Stimulated activated CD4-positive, alpha-beta T cell treated with anti-CD3 and anti-CD28 coated beads, Interleukin-12 subunit alpha, Interleukin-12 subunit beta, amount 100 ng/mL, for 48 hours (primary cell): Measurements from ENCODE around the gene NOX5.

Experiments used
- DNase-seq, 3 donors: peaks; one replicate each; pipeline ENCODE4 v3.0.0-alpha.2; 2020; ENCODE audit warnings: low read depth in 2 of 3, low spot score in 1 of 3

NOX5 gene

DNA sequence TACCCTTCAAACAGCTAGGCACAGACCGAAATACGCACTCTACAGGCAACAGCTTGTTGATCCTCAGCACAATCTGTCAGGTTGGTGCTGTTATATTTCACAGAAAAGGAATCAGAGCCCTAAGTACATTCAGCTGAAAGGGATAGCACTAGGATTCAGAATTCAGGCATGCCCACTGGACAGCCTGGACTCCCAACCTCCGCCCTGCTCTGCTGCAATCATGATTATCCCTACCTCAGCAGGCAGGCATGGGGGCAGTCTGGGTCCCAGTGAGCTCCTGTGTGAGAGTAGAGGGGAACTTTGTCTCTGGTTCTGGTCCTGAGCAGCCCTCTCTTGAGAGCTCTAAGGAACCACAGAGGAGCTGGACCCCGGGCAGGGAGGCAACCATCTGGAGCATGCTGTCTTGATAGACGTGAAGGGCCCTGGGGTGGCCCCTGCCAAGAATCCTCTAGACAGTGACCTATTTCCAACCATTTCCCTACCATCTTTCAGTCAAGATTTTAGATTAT lies 23.4 kb upstream of the NOX5 start:
- DNase-seq: no peak

DNA sequence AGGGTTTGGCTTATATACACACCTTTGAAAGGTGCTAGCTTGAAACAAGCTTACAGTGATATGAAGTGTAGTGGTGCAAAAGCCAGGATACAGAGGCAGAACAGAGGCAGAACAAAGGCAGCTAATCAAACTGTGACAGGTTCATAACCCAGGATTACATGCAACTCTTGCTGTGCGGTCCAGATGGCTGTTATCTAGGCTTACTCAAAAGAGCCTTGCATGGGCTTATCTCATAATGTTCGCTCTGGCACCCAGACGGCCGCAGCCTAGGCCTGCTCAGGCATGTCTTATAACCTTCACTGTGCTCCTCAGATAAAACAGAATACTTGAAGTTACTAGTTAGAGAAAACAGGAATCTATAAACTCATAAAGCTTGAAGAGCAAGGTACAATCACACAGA lies 22.8 kb upstream of the NOX5 start:
- no peak for DNase-seq

DNA sequence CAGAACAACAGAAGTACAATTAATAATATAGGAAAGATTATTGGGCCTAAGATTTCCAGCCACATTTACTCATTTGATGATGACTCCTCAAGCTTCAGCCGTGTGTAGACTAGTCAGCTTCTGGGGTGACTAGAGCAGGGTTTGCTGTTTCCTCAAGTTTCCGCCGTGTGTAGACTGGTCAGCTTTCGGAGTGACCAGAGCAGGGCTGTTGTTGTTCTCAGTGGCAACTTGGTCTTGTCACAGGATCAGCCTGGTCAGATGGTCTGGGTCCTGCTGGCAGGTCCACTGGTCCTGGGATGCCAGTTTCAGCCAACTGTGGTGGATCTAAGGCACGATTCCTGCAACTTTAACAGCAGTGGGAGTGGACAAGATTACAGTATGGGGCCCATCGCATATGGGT lies 21.8 kb upstream of the NOX5 start:
- no peak for DNase-seq

DNA sequence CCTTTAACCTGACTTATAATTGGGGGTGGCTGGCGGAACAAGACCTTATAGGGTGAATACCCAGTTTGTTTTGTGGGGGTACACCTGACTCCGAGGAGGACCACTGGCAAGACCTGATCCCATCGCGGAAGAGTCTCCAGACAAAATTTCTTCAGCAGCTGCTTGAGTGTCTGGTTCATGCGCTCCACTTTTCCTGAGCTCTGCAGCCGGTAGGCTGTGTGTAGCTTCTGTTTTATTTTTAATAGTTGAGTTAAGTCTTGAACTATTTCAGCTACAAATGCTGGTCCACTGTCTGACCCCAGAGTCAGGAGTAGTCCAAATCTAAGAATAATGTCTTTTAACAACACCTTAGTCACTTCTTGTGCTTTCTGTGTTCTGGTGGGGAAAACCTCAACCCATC lies 21.2 kb upstream of the NOX5 start:
- no peak for DNase-seq

DNA sequence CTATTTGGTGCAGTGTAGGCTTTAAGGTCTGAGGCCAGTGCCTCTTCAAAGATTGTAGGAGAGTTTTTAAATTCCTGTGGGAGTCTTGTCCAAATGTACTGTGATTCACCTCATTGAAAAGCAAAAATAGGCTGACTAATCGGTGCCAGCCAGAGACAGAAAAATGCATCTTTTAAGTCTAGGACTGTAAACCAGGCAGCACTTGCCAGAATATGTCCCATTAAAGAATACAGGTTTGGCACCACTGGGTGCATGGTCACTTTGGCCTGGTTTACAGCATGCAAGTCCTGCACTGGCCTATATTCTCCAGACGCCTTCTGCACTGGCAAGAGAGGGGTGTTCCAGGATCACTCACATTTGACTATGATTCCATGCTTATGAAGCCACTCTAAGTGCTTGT lies 20.3 kb upstream of the NOX5 start:
- no peak for DNase-seq

DNA sequence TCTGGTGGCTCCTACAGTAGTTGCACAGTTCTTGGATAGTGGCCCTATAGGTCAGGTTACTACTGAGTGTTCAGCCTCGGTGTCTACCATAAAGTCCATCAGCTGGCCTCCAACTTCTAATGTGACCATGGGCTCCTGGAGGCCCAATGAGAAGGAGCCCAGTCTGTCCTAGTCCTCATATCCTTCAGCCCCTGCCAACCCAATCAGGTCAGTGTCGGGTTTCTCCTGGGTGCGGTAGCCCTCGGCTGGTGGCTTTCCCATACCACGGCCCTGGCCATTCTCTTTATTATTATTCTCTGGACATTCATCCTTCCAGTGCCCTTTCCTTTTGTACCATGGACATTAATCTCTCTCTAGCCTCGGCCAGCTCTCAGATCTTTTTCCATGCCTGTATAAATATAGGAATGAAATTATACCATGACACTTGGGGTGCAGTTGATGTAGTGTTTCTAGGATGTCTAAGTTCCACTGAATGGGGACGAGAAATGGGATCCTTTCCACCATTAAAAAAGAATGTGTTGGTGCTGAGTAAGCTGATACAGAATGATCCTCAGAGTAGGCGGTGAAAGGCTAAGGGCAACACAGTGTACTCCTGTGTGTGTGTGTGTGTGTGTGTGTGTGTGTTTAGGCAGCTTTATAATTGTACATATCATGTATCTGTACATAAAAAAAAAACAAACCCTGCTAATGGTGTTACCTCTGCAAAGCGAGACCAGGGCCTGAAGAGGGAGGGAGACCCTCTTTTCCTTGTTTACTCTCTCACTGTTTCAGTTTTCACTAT lies 19.3 kb upstream of the NOX5 start:
- no peak for DNase-seq

DNA sequence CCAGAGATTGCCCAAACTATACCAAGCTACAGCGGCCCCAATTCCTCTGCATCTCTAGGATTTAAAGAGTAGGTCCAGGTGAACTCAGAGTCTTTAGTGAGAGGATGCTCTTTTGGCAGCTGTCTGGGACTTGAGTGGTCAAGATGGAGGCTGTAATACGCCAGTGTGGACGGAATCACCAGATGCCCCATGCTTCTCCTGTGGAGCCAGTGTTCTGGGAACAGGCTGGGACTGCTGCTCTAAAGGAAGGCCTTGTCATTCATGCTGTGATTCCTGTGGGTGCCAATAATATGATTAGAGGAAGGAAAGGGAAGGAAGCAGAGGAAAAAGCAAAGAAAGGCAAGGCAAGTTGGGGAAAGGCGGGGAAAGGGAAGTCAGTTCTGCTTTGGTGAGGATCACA lies 17.4 kb upstream of the NOX5 start:
- DNase-seq: no peak

DNA sequence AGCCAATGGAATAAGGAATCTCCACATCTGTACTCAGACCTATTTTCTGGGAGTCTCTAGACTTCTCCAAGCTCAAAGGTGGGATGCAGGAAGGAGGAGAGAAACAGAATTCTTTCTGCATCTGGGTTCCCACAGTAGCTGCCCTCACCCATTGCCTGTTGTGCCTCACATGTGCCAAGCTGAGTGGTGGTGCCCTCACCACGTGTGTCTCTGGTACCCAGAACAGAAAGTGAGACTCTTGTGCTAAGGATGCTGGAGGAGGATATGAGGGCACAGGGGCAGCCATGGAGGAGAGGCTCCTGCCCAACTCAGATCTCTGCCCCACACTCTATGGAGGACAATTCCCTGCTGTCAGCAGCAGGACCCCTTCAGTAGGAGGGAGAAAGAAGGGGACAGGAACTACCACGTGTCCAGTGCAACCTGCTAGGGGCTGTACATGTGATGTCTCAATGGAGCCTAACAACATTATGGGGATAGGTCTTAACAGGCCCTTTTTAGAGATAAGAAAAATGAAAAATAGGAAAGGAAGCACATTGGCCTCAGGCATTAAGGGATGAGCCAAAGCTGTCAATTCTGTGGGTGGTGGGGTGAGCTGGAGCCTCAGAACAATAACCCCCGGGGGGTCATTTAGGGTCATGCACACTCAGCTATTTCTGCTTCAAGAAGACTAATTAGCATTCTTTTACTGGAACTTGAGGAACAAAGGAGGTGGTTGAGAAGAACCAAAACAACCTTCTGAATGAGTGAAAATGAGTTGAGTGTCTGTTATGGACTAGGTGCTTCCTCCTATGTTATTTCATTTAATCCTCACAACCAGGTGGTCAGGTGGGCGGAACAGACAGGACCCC lies 16.3 kb upstream of the NOX5 start:
- no peak for DNase-seq

DNA sequence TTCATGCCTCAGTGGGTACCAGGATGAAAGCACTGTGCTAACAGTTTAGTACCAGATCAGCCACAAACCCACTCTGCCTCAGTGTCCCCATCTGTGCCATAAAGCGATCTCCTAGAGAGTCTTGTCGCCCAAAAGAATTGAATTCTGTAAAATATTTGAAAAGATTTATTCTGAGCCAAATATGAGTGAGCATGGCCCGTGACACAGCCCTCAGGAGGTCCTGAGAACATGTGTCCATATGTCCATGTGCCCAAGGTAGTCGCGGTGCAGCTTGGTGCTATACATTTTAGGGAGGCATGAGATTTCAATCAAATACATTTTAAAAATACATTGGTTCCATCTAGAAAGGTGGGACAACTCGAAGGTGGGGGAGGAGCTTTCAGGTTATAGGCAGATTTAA lies 15.4 kb upstream of the NOX5 start:
- no peak for DNase-seq

DNA sequence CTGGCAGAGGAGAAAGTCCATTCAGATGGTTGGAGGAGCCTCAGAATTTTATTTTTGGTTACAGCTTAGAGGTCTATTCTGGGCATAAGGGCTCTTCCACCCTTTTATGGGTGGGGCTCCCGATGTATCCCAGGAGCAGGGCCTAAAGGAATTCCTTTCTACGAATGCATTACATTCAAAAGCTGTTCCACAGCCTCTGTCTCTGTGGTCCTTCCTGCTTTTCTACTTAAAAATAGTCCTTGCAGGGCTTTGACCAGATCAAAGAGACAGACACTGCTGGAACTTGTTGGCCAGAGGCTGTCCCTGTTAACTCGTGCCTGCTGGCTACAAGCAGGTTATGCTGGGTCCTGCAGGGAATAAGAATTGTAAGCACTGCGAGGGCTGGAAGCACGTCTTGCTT lies 14.4 kb upstream of the NOX5 start:
- no peak for DNase-seq

DNA sequence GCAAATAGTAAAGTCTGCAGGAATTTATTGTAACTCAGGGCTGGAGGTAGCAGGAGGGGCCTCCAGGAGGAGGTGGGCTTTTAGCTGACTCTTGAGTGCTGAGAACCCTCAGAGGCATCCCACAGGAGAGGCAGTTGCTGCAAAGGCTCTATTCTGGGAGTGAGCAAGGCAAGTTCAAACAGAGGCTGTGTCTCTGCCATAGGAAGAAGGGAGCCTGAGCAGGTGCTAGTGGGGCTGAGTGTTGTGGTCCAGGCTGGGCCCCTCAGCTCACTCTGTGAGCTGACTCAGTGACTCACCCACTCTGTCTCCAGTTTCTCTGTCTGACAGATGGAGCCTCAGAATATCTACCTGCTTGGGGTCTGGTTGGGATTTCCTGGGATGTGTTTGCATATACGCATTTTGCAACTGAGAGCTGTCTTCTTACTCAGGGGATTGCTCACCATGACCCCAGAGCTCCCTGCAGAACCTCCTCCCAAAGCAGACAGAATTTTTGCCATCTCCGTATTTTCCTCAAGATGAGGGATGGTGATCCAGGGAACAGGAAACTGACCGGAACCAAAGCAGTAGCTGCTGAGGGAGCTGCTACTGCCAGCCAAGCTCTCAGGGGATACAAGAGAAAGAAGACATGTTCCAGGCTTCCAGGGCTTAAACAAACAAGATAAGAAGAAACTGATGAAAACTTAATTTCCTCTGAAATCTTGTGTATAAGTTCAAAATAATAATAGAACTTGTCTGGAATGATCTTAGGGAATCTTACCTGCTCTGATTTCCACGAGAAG lies 13.6 kb upstream of the NOX5 start:
- DNase-seq: no peak

DNA sequence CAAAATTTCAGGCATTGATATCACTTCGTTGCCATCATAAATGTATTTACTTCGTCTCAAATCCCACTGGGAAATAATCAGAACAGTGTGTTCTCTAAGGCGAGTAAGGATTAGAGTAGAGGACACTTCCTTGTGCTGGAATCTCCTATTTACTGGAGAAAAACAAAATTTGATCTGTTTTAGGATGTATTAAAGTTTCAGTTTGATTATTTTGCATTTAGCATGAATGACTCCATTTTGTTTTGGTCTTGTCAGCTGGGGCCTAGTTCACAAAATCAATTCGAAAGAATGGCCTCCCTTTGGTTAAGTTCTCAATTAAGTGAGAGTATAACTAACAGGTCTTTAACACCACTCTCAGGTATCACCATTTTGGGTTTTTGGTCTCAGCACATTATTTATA lies 11.7 kb upstream of the NOX5 start:
- no peak for DNase-seq

DNA sequence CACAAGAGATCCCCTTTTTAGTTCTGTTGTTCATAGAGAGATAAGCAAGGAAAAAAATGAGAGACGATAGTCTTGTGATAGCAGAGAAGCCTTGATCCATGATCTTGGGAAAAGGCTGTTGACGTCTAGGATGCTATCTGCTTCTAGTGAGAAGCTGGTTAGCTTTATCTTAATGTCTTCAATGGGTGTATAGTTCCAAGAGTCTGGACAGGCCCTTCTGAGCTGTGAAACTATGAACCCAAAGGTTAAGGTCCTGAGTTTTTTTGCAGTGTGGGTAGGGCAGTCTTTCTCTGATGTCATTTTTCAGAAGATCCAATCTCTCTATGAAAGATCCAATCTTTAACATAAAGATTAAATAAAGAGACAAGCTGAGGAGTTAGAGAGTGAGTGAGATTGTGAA lies 10.5 kb upstream of the NOX5 start:
- no peak for DNase-seq

DNA sequence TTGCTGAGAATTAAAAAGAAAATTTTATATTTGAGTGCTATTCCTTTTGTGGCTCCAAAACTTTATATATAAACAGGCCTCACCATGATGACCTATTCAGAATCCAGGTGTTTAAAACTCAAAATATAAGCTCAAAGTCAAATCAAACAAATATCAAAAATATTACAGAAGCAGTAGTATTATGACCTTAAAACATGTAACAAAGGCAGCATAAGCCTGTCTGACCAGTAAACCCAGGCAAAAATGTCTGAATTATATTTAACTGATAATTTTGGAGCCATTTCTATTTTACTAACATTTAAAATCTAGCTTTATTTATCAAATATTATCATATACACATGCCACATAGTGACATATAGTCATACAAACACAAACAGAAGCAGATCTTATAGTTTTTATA lies 6.4 kb upstream of the NOX5 start:
- DNase-seq: no peak

DNA sequence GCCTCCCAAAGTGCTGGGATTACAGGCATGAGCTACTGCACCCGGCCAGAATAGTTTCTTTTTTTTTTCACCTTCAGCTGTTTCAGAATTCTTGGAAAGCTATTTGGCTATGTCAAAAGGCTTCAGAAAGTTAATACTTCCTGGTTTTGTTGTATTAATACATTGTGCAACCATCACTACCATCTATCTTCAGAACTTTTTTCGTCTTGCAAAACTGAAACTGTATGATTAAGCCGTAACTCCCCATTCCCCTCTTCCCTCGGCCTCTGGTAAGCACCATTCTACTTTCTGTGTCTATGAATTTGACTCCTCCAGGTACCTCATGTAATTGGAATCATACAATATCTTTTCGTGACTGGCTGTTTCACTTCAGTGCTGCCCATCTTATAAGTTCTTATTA lies 5.2 kb upstream of the NOX5 start:
- DNase-seq: no peak

DNA sequence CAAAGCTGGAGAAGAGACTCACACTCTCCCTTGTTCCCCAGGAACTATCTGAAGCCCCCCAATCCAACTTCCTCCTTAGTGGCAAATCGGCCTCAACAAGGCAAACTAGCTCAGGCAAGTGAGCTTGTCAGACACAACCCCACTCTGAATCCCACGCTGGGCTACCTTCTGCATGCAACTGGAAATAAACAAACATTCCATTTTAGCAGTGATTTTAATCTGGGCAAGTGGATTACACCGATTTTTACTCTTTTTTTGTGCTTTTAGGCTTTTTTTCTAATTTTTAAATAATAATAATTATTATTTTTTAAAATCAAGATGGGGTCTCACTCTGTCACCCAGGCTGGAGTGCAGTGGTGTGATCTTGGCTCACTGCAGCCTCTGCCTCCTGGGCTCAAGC lies 2.9 kb upstream of the NOX5 start:
- no peak for DNase-seq

DNA sequence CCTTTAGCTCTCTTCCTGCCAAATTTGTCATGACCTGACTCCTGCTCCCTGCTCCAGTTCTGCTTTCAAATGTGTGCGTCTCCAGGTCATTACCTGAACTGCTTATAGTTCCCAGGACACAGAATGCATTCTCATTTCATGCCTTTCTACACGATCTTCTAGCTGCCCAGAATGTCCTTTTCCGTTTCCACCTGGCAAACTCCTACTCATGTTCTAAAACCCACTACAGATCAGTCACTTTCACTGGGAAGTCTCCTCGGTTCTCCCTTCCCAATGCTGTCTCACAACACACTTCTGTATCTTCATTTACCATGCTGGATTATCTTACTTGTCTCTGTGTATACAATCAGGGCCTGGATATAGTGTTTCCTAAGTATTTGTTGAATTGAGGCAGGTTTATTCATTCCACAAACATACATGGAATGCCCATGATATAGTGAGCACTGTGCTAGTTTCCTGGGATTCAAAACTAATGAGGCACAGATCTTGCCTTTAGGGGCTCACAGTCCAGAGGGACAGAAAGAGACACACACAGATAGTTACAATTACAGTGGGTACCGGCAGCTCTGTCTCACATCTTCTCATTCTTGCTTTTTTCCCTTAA lies 1.6 kb upstream of the NOX5 start:
- no peak for DNase-seq

DNA sequence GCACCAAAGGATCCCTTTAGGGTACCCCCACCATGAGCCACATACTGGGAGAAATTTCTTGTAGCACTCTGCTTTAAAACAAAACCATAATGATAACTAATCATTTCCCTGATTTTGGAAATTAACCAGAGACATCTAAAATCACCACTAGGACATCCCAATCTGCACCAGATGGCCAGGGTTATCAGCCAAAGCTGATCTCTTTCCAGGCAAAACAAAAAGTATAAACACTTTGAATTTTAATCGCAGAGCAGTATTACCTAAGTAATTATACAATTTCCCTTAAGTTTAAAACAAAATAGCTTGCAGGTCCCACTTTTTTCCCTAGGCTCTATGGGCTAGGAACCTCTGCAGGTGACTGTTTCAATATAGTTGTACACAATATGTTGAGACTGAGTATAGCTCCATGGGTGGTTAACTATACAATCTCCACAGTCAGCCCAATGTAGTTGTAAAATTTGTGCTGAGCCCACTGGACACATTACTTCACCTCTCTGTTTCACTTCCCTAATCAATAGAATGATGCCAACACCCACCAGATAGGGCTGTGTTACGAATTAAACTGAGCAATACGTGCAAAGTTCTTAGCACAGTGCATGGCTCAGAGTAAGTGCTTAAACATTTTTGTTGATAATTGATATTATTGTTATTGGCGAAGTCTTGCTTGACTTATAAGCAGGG lies 629 bp upstream of the NOX5 start:
- DNase-seq: no peak

DNA sequence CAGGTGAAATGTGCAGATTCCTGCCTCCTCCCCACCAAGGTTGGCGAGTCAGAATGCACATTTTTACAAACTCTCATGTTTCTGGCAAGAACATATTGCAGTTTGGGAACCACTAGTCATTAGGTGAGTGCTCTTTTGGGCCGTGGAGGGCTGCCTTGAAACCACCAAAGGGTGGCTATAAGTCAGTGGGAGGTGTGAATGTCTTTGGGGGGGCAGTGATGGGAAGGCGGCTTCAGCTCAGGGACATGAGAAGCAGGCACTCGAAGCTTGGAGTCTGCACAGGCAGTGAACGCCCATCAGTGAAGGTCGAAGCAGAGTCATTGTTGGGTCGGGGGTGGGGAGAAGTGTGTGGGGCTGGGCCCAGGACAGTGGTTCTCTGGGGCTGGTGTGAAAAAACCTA lies 1.1 kb downstream of the NOX5 start:
- no peak for DNase-seq

DNA sequence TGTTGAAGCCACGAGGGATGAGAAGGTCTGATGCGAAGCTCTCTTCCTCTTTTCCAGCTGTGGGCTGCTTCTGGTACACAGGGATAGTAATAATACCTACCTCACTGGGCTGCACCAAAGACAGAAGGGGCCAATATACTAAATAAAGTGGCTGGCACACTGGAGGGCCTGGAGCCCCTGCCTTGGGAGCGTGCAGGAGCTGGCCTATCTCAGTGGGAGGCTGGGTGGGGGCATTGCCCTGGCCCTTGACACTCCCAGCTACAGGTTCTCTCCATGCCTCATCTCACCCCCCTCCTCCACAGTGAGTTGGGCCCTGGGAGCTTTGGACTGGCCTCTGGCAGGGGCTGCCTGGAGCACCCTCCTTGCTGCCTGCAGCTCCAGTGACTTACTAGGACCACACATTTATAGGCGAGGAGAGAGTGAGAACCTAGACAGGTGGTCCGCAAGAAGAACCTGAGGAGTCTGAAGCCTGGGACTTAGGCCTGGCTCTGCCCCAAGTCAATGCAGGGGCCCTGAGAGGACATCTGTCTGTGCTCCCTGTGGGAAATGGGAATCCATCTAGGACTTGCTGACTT lies 1.6 kb downstream of the NOX5 start:
- DNase-seq: no peak
